Measurements from ENCODE around the gene SP5. TPM values are rescaled to one million over a fixed set of nuclear protein-coding genes. Genes with fewer than 3 reads are reported as not detected.

Gene SP5
- total and polyA plus RNA-seq, 9 of the 15 experiments (the other 6 are each of a cell fraction or from before 2014, with no cell fraction given) = 0.03 to 1.7 (median 0.16) TPM; not detected in 1

DNA sequence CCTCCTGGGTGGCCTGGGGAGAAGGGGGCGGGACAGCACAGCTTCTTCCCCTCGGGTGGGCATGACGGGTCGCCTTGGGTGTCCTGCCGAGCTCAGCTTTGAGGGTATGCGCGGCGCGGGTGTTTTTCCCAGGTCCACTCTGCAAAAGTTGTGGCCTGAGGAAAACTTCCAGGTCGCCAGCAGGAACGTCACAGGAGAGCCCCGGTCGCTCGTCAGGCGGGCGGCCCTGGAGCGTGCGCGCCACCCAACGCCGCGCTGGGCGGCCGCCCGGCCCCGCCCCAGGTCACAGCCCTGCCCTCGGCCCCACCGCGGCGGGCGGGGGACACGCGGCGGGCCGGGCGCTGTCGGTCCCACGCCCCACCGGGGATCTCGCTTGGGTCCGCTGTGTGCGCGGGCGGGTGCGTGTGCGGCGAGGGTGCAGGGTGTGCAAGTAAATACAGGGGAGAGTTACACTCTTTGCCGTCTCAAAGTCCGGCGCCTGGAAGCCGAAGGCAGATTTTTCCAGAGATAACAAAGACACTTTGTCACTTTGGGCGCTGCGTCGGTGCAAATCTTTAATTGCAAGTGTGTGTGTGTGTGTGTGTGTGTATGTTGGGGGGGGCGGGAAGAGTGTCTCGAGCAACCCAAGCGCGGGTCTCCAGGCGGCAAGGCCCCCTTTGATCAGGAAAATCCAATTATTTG is 616 bp upstream of the SP5 start:
- no TSS peak for BruUV-seq (replicated peaks)
- Histone ChIP-seq H3K36me3 (ENCODE audit: control insufficient read depth, insufficient read depth, low read length) (no peaks in the 10 kb centered on the region), H3K4me2 (ENCODE audit: insufficient read depth, low read length) (peak overlapping the region; percentile 87), H4K20me1 (replicated peaks; ENCODE audit: control insufficient read depth, insufficient read depth, low read length) (no peaks in the 10 kb centered on the region), H3K4me3 (peak overlapping the region; percentile 50), H3K27ac (ENCODE audit: extremely low read depth, low read depth, low read length) (peak overlapping the region; percentile 79), H3K27me3 (ENCODE audit: control insufficient read depth in 2 of 2, insufficient read depth in 2 of 2, low read length in 2 of 2) (no peaks in the 10 kb centered on the region), H3K79me2 (ENCODE audit: control insufficient read depth, insufficient read depth, low read length) (no peaks in the 10 kb centered on the region), H2AFZ (ENCODE audit: low read depth, low read length) (peak overlapping the region; percentile 99), H3K9me3 (replicated peaks; ENCODE audit: control insufficient read depth, insufficient read depth, low read depth, low read length) (peaks cover 4% of the 10 kb centered on the region; the same call in 1 of the 2 replicates), H3K9me1 (ENCODE audit: control insufficient read depth, insufficient read depth, low read length) (no peaks in the 10 kb centered on the region), H3K4me1 (replicated peaks in 1 of 2; ENCODE audit: control insufficient read depth in 2 of 2, insufficient read depth in 2 of 2, low read length in 2 of 2) (peaks cover 4 to 34% of the 10 kb centered on the region in 2 experiments; a peak in 2 of 5 replicates), H3K9ac (ENCODE audit: insufficient read depth in 1 of 2, low read depth in 2 of 2, low read length in 2 of 2) (peak overlapping the region; percentile 74 to 93)
- no peak for FAIRE-seq
- under 1% methylated on average over 45 of the region's 59 CpGs for WGBS (ENCODE audit: insufficient coverage, low coverage, missing lambda C conversion rate)
- ATAC-seq = peak; percentile 97
- intact Hi-C loops (cut with micrococcal nuclease) (loop anchor here (1.0 to 10.0 kb wide), 2 partner anchors 56 to 310 kb away; partner anchors contain the start of gene ERICH2), in situ Hi-C loops (cut with MboI) (no loop called here)
- ChIA-PET POLR2A (interaction anchor here (0.7 to 1.0 kb wide), 2 partner anchors 56 to 58 kb away, joined by 3 to 5 read pairs; partner anchors contain the start of gene ERICH2), CTCF (ENCODE audit: low intra/inter-chr PET ratio) (interaction anchor here (0.6 kb wide), 1 partner anchor 561 kb away, joined by 4 read pairs; no protein-coding TSS in a partner anchor)
- DNase-seq (ENCODE audit: extremely low read depth in 1 of 4, low spot score in 3 of 4) = peak; percentile 85 to 97 (median 96)
- no peak for TF ChIP-seq E2F3 (CRISPR knock-in tag; IDR thresholded peaks at IDR 0.05)
- no peak for TF ChIP-seq NR1H2 (CRISPR knock-in tag; IDR thresholded peaks at IDR 0.05)
- TF ChIP-seq CHD1 (IDR thresholded peaks at IDR 0.05; ENCODE audit: low read length) = peak; percentile 72
- no peak for TF ChIP-seq ZNF175 (CRISPR knock-in tag; IDR thresholded peaks at IDR 0.05; ENCODE audit: low read depth)
- no peak for TF ChIP-seq BRF1 (IDR thresholded peaks at IDR 0.05; ENCODE audit: borderline replicate concordance, extremely low read depth, insufficient read length)
- TF ChIP-seq ZBED1 (IDR thresholded peaks at IDR 0.05) = no peak
- no peak for TF ChIP-seq PHB2 (IDR thresholded peaks at IDR 0.05; ENCODE audit: low read depth)
- no peak for TF ChIP-seq KHSRP (IDR thresholded peaks at IDR 0.05)
- no peak for TF ChIP-seq IRF2 (CRISPR knock-in tag; IDR thresholded peaks at IDR 0.05)
- TF ChIP-seq, protein P1, sequence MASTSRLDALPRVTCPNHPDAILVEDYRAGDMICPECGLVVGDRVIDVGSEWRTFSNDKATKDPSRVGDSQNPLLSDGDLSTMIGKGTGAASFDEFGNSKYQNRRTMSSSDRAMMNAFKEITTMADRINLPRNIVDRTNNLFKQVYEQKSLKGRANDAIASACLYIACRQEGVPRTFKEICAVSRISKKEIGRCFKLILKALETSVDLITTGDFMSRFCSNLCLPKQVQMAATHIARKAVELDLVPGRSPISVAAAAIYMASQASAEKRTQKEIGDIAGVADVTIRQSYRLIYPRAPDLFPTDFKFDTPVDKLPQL (IDR thresholded peaks at IDR 0.05; ENCODE audit: extremely low read depth, insufficient read length) = no peak
- no peak for TF ChIP-seq HNRNPUL1 (IDR thresholded peaks at IDR 0.05; ENCODE audit: low read length)
- TF ChIP-seq BRD4 (IDR thresholded peaks at IDR 0.05) = no peak
- no peak for TF ChIP-seq GTF2A2 (tag; IDR thresholded peaks at IDR 0.05)
- no peak for TF ChIP-seq ATF7 (IDR thresholded peaks at IDR 0.05)
- no peak for TF ChIP-seq ZNF764 (CRISPR knock-in tag; IDR thresholded peaks at IDR 0.05; ENCODE audit: low read depth)
- no peak for TF ChIP-seq CEBPB (tag; IDR thresholded peaks at IDR 0.05)
- no peak for TF ChIP-seq CGGBP1 (CRISPR knock-in tag; IDR thresholded peaks at IDR 0.05)
- peak; percentile 54; the same call in 1 of the 2 replicates for TF ChIP-seq ELF4 (CRISPR knock-in tag; IDR thresholded peaks at IDR 0.05)
- TF ChIP-seq ZNF76 (CRISPR knock-in tag; IDR thresholded peaks at IDR 0.05; ENCODE audit: borderline replicate concordance) = no peak
- TF ChIP-seq TCFL5 (CRISPR knock-in tag; conservative IDR thresholded peaks at IDR 0.05) = no peak
- TF ChIP-seq, protein P2, sequence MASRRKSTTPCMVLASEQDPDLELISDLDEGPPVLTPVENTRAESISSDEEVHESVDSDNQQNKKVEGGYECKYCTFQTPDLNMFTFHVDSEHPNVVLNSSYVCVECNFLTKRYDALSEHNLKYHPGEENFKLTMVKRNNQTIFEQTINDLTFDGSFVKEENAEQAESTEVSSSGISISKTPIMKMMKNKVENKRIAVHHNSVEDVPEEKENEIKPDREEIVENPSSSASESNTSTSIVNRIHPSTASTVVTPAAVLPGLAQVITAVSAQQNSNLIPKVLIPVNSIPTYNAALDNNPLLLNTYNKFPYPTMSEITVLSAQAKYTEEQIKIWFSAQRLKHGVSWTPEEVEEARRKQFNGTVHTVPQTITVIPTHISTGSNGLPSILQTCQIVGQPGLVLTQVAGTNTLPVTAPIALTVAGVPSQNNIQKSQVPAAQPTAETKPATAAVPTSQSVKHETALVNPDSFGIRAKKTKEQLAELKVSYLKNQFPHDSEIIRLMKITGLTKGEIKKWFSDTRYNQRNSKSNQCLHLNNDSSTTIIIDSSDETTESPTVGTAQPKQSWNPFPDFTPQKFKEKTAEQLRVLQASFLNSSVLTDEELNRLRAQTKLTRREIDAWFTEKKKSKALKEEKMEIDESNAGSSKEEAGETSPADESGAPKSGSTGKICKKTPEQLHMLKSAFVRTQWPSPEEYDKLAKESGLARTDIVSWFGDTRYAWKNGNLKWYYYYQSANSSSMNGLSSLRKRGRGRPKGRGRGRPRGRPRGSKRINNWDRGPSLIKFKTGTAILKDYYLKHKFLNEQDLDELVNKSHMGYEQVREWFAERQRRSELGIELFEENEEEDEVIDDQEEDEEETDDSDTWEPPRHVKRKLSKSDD (conservative IDR thresholded peaks at IDR 0.05; ENCODE audit: low read length) = no peak
- no peak for TF ChIP-seq LEF1 (IDR thresholded peaks at IDR 0.05)
